Measurements from ENCODE around the gene CCL22. TPM values are rescaled to one million over a fixed set of nuclear protein-coding genes. Genes with fewer than 3 reads are reported as not detected.
A peak's percentile ranks its signal among the peaks of the same experiment; 100 is the strongest.
"Not testable (repeated sequence)": the region's sequence is repeated elsewhere in the genome, so short reads cannot be mapped to it uniquely, and the experiment has no call there.

The CCL22 gene
- total RNA-seq, 2 donors from 2014 or later = 0.24 to 1.7 TPM

- Histone ChIP-seq H3K9ac (ENCODE audit: low read depth in 2 of 2, low read length in 2 of 2) (peak within 1 kb of the TSS; percentile 53 to 65), H3K9me3 (no peaks in the 10 kb centered on the region), H3K27me3 (no peaks in the 10 kb centered on the region), H3K4me1 (no peaks in the 10 kb centered on the region), H3K36me3 (no peaks in the 10 kb centered on the region), H3K27ac (peak within 1 kb of the TSS; percentile 35), H3K4me3 (peak within 1 kb of the TSS; percentile 26)
- no peak for TF ChIP-seq CTCF (IDR thresholded peaks at IDR 0.05)
- DNase-seq = peak; percentile 81
- intact Hi-C loops (cut with DNase I) = no loop called here
Measured at GRCh38 chr16:57372372-57373116, 14.0 kb downstream of the CCL22 start, which contains the start of gene CX3CL1. Gene CX3CL1, plus strand, starts transcription at chr16:57372490. Its CDS starts 79 bp downstream, at chr16:57372569.

GRCh38 chr16:57373117-57373947, 14.7 kb downstream of the CCL22 start:
- no peak for DNase-seq
- H3K4me1 ChIP-seq = no peaks in the 10 kb centered on the region
- H3K4me3 ChIP-seq = peak overlapping the region; percentile 26
- no peaks in the 10 kb centered on the region for H3K27me3 ChIP-seq
- H3K36me3 ChIP-seq = no peaks in the 10 kb centered on the region
- intact Hi-C loops (cut with DNase I) = no loop called here
- H3K9ac ChIP-seq (ENCODE audit: low read depth in 2 of 2, low read length in 2 of 2) = peak overlapping the region; percentile 53 to 65
- TF ChIP-seq CTCF (IDR thresholded peaks at IDR 0.05) = no peak
- no peak overlapping the region for H3K27ac ChIP-seq
- no peaks in the 10 kb centered on the region for H3K9me3 ChIP-seq

- H3K27me3 ChIP-seq = no peaks in the 10 kb centered on the region
- no peak for TF ChIP-seq CTCF (IDR thresholded peaks at IDR 0.05)
- no peaks in the 10 kb centered on the region for H3K36me3 ChIP-seq
- no peak for DNase-seq
- H3K4me1 ChIP-seq = no peaks in the 10 kb centered on the region
- intact Hi-C loops (cut with DNase I) = no loop called here
- peak overlapping the region in 1 of 2 donors; percentile 28 for H3K9ac ChIP-seq (ENCODE audit: low read depth in 2 of 2, low read length in 2 of 2)
- no peak overlapping the region for H3K27ac ChIP-seq
- H3K4me3 ChIP-seq = no peak overlapping the region
- no peaks in the 10 kb centered on the region for H3K9me3 ChIP-seq
Measured at GRCh38 chr16:57374067-57374534, 15.5 kb downstream of the CCL22 start.

GRCh38 chr16:57374925-57375465, 16.4 kb downstream of the CCL22 start:
- H3K9ac ChIP-seq (ENCODE audit: low read depth in 2 of 2, low read length in 2 of 2); H3K9me3 ChIP-seq; DNase-seq; H3K27me3 ChIP-seq; H3K4me1 ChIP-seq; H3K36me3 ChIP-seq; H3K27ac ChIP-seq; intact Hi-C loops (cut with DNase I); H3K4me3 ChIP-seq: not testable (repeated sequence)

GRCh38 chr16:57376313-57376818, 17.8 kb downstream of the CCL22 start:
- Histone ChIP-seq H3K4me3 (no peak overlapping the region), H3K27me3 (no peaks in the 10 kb centered on the region), H3K36me3 (no peaks in the 10 kb centered on the region), H3K4me1 (no peaks in the 10 kb centered on the region), H3K27ac (no peak overlapping the region), H3K9ac (ENCODE audit: low read depth in 2 of 2, low read length in 2 of 2) (no peak overlapping the region), H3K9me3 (no peaks in the 10 kb centered on the region)
- intact Hi-C loops (cut with DNase I) = no loop called here
- no peak for TF ChIP-seq CTCF (IDR thresholded peaks at IDR 0.05)
- DNase-seq = no peak
